ENCODE data around the gene FBP1. TPM values are rescaled to one million over a fixed set of nuclear protein-coding genes. Genes with fewer than 3 reads are reported as not detected.

Gene FBP1
- total and polyA plus RNA-seq, 5 donors, result 1.9 to 3.8 (median 2.8) TPM

- Histone ChIP-seq H3K9me3 (ENCODE audit: control insufficient read depth, low read length) (no peaks in the 10 kb centered on the region), H3K4me1 (ENCODE audit: control insufficient read depth, insufficient read depth, low read length) (peaks cover 3% of the 10 kb centered on the region), H3K27me3 (ENCODE audit: control insufficient read depth, insufficient read depth) (no peaks in the 10 kb centered on the region), H3K4me3 (ENCODE audit: low read length) (no peak overlapping the region), H3K27ac (ENCODE audit: low read length) (no peak overlapping the region)
- intact Hi-C loops (cut with DNase I), result no loop called here
- DNase-seq (no peak), ATAC-seq (no peak)
- WGBS, result 37% methylated on average over 4 of the region's 4 CpGs
Observed at GRCh38 chr9:94619026-94619425, 20.3 kb downstream of the FBP1 start.

- DNase-seq (no peak), ATAC-seq (no peak)
- Histone ChIP-seq H3K27me3 (ENCODE audit: control insufficient read depth, insufficient read depth) (no peaks in the 10 kb centered on the region), H3K27ac (ENCODE audit: low read length) (no peak overlapping the region), H3K4me3 (ENCODE audit: low read length) (no peak overlapping the region), H3K4me1 (ENCODE audit: control insufficient read depth, insufficient read depth, low read length) (no peaks in the 10 kb centered on the region), H3K9me3 (ENCODE audit: control insufficient read depth, low read length) (no peaks in the 10 kb centered on the region)
- 80% methylated on average over 3 of the region's 3 CpGs for WGBS
- intact Hi-C loops (cut with DNase I), result no loop called here
Observed at GRCh38 chr9:94613003-94613402, 26.3 kb downstream of the FBP1 start.

- WGBS, result 91% methylated on average over 7 of the region's 7 CpGs
- no peak for DNase-seq
Observed at GRCh38 chr9:94612071-94612470, 27.2 kb downstream of the FBP1 start.

GRCh38 chr9:94611638-94612068, 27.7 kb downstream of the FBP1 start:
- no peaks in the 10 kb centered on the region for H3K4me1 ChIP-seq (ENCODE audit: control insufficient read depth, insufficient read depth, low read length)
- 92% methylated on average over 3 of the region's 3 CpGs for WGBS
- intact Hi-C loops (cut with DNase I), result no loop called here
- ATAC-seq, result no peak
- H3K27me3 ChIP-seq (ENCODE audit: control insufficient read depth, insufficient read depth), result no peaks in the 10 kb centered on the region
- no peaks in the 10 kb centered on the region for H3K9me3 ChIP-seq (ENCODE audit: control insufficient read depth, low read length)
- DNase-seq, result no peak
- no peak overlapping the region for H3K4me3 ChIP-seq (ENCODE audit: low read length)
- H3K27ac ChIP-seq (ENCODE audit: low read length), result no peak overlapping the region

More at GRCh38 chr9:94612071-94612470, 27.2 kb downstream of the FBP1 start:
- no peaks in the 10 kb centered on the region for H3K4me1 ChIP-seq (ENCODE audit: control insufficient read depth, insufficient read depth, low read length)
- no peak for ATAC-seq
- no peak overlapping the region for H3K27ac ChIP-seq (ENCODE audit: low read length)
- intact Hi-C loops (cut with DNase I), result no loop called here
- H3K4me3 ChIP-seq (ENCODE audit: low read length), result no peak overlapping the region
- H3K27me3 ChIP-seq (ENCODE audit: control insufficient read depth, insufficient read depth), result no peaks in the 10 kb centered on the region
- no peaks in the 10 kb centered on the region for H3K9me3 ChIP-seq (ENCODE audit: control insufficient read depth, low read length)

GRCh38 chr9:94610181-94610606, 29.1 kb downstream of the FBP1 start:
- no peaks in the 10 kb centered on the region for H3K27me3 ChIP-seq (ENCODE audit: control insufficient read depth, insufficient read depth)
- WGBS, result 24% methylated on average over 6 of the region's 6 CpGs
- H3K4me3 ChIP-seq (ENCODE audit: low read length), result no peak overlapping the region
- H3K4me1 ChIP-seq (ENCODE audit: control insufficient read depth, insufficient read depth, low read length), result no peaks in the 10 kb centered on the region
- intact Hi-C loops (cut with DNase I), result no loop called here
- H3K27ac ChIP-seq (ENCODE audit: low read length), result no peak overlapping the region
- DNase-seq (no peak), ATAC-seq (peak in 1 of 2 donors; percentile 47)
- no peaks in the 10 kb centered on the region for H3K9me3 ChIP-seq (ENCODE audit: control insufficient read depth, low read length)

GRCh38 chr9:94607423-94607691, 32.0 kb downstream of the FBP1 start:
- ATAC-seq (no peak), DNase-seq (no peak)
- H3K4me1 ChIP-seq (ENCODE audit: control insufficient read depth, insufficient read depth, low read length), result no peaks in the 10 kb centered on the region
- no peak overlapping the region for H3K4me3 ChIP-seq (ENCODE audit: low read length)
- no peaks in the 10 kb centered on the region for H3K27me3 ChIP-seq (ENCODE audit: control insufficient read depth, insufficient read depth)
- no peaks in the 10 kb centered on the region for H3K9me3 ChIP-seq (ENCODE audit: control insufficient read depth, low read length)
- no peak overlapping the region for H3K27ac ChIP-seq (ENCODE audit: low read length)
- intact Hi-C loops (cut with DNase I), result no loop called here
- 94% methylated on average over 8 of the region's 8 CpGs for WGBS

GRCh38 chr9:94606646-94607422, 32.5 kb downstream of the FBP1 start:
- 87% methylated on average over 24 of the region's 24 CpGs for WGBS
- ATAC-seq, result no peak
- Histone ChIP-seq H3K27ac (ENCODE audit: low read length) (no peak overlapping the region), H3K9me3 (ENCODE audit: control insufficient read depth, low read length) (no peaks in the 10 kb centered on the region), H3K4me1 (ENCODE audit: control insufficient read depth, insufficient read depth, low read length) (no peaks in the 10 kb centered on the region), H3K27me3 (ENCODE audit: control insufficient read depth, insufficient read depth) (no peaks in the 10 kb centered on the region), H3K4me3 (ENCODE audit: low read length) (no peak overlapping the region)
- no peak for DNase-seq
- intact Hi-C loops (cut with DNase I), result no loop called here

GRCh38 chr9:94603259-94604160, 35.8 kb downstream of the FBP1 start:
- no peak overlapping the region for H3K4me3 ChIP-seq (ENCODE audit: low read length)
- H3K27ac ChIP-seq (ENCODE audit: low read length), result no peak overlapping the region
- H3K4me1 ChIP-seq (ENCODE audit: control insufficient read depth, insufficient read depth, low read length), result no peaks in the 10 kb centered on the region
- ATAC-seq (peak; percentile 76 to 93), DNase-seq (peak; percentile 81 to 86 (median 83))
- H3K27me3 ChIP-seq (ENCODE audit: control insufficient read depth, insufficient read depth), result no peaks in the 10 kb centered on the region
- H3K9me3 ChIP-seq (ENCODE audit: control insufficient read depth, low read length), result no peaks in the 10 kb centered on the region
- intact Hi-C loops (cut with DNase I), result no loop called here
- 24% methylated on average over 21 of the region's 21 CpGs for WGBS

GRCh38 chr9:94602666-94603065, 36.7 kb downstream of the FBP1 start:
- no peak for ATAC-seq
- intact Hi-C loops (cut with DNase I), result no loop called here
- H3K4me1 ChIP-seq (ENCODE audit: control insufficient read depth, insufficient read depth, low read length), result no peaks in the 10 kb centered on the region
- no peak for DNase-seq
- 86% methylated on average over 6 of the region's 6 CpGs for WGBS
- H3K9me3 ChIP-seq (ENCODE audit: control insufficient read depth, low read length), result no peaks in the 10 kb centered on the region
- H3K27ac ChIP-seq (ENCODE audit: low read length), result no peak overlapping the region
- H3K4me3 ChIP-seq (ENCODE audit: low read length), result no peak overlapping the region
- no peaks in the 10 kb centered on the region for H3K27me3 ChIP-seq (ENCODE audit: control insufficient read depth, insufficient read depth)

GRCh38 chr9:94600715-94601114, 38.6 kb downstream of the FBP1 start:
- Histone ChIP-seq H3K27ac (ENCODE audit: low read length) (no peak overlapping the region), H3K4me3 (ENCODE audit: low read length) (no peak overlapping the region)
- intact Hi-C loops (cut with DNase I), result no loop called here

GRCh38 chr9:94600258-94600657, 39.1 kb downstream of the FBP1 start:
- WGBS, result 76% methylated on average over 8 of the region's 8 CpGs
- no peaks in the 10 kb centered on the region for H3K9me3 ChIP-seq (ENCODE audit: control insufficient read depth, low read length)
- ATAC-seq (peak in 1 of 2 donors; percentile 12), DNase-seq (no peak)
- intact Hi-C loops (cut with DNase I), result no loop called here
- H3K27ac ChIP-seq (ENCODE audit: low read length), result no peak overlapping the region
- H3K4me3 ChIP-seq (ENCODE audit: low read length), result no peak overlapping the region
- no peaks in the 10 kb centered on the region for H3K4me1 ChIP-seq (ENCODE audit: control insufficient read depth, insufficient read depth, low read length)
- no peaks in the 10 kb centered on the region for H3K27me3 ChIP-seq (ENCODE audit: control insufficient read depth, insufficient read depth)

More at GRCh38 chr9:94600715-94601114, 38.6 kb downstream of the FBP1 start:
- WGBS, result 66% methylated on average over 10 of the region's 10 CpGs
- no peak for ATAC-seq
- no peaks in the 10 kb centered on the region for H3K27me3 ChIP-seq (ENCODE audit: control insufficient read depth, insufficient read depth)
- no peaks in the 10 kb centered on the region for H3K4me1 ChIP-seq (ENCODE audit: control insufficient read depth, insufficient read depth, low read length)
- DNase-seq, result no peak
- no peaks in the 10 kb centered on the region for H3K9me3 ChIP-seq (ENCODE audit: control insufficient read depth, low read length)

All from right cardiac atrium (tissue), 5 donors.